ENCODE measurements around the gene PDXK.

Gene PDXK

GRCh38 chr21:43766734-43767497 lies 48.0 kb downstream of the PDXK start:
- no peak for DNase-seq

GRCh38 chr21:43767498-43767983 lies 48.6 kb downstream of the PDXK start:
- DNase-seq, result no peak

DNA sequence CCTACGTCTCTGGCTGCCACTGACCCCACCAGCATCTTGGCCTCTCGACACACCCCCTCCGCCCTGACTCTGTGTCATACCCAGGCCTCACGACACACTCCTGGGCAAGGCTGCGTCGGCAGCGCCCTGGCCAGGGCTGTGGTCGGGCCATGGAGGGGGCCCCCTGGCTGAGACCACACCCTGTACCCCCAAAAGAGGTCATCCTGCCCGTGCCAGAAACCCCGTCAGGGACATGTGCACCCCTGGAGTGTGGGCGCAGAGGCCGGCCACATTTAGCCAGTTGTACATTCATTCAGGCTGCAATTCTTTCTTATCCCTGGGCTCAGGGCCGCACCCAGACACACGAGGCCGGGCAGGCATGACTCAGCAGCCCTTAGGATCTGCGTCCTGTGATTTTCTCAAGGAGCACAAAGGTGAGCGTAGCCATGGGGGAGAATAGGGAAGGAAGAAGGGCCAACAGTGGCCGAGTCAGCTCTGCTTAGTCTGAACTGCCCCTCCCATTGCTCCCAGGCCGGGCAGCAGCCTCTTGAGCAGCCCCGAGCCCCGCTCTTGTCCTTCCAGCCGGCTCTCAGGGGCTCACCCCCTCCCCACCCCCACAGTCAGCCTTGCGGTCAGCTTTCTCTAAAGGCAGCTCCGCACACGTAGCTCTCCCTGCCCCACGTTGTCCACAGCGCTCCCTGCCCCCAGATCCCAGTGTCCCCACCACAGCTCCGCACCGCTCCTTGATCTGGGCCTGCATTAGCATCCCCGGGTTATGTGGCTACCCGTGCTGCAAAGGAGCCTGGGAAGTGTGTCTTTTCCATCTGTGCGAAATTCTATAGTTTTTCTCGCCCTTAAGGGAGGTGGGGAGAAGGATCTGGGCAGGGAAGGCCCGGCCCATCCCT lies 49.3 kb downstream of the PDXK start:
- DNase-seq, result no peak

DNA sequence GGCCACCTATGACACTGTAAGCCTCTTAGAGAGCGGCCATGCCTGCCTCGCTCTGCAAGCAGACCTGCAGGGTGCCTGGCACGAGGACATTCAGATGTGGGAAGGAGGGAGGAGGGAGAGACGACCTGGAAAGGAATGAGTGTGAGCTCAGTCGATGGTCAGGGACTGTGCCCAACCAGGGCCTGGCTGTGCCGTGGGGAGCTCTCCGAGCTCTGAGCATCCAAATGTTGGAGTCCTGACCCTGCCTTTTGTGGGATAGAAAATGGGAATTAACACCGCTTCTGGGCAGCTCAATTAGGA lies 49.9 kb downstream of the PDXK start:
- DNase-seq, result no peak

GRCh38 chr21:43769325-43769958 lies 50.5 kb downstream of the PDXK start:
- DNase-seq, result no peak

- DNase-seq, result no peak
Observed at GRCh38 chr21:43770066-43770655, 51.2 kb downstream of the PDXK start.

DNA sequence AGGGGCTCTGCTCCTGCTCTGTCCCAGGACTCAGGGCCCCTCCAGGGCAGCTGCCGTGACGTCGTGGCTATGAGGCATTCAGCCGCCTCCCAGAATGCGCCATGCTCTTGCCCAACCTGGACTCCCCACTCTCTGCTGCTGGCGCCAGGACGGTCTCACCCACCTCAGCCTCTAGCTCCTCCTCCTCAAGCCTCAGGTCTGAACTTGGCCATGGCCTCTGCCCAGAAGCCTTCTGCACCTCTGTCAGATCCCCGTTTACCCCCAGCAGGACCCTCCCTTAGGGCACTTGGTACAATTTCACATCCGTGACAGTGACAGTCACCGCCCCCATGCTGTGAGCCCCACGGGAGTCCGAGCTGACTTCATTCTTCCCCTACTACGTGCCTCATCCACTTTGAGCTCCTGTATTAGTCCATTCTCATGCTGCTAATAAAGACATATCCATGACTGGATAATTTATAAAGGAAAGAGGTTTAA lies 52.3 kb downstream of the PDXK start:
- DNase-seq, result no peak

GRCh38 chr21:43771698-43772424 lies 52.9 kb downstream of the PDXK start:
- no peak for DNase-seq

GRCh38 chr21:43772425-43772821 lies 53.5 kb downstream of the PDXK start:
- DNase-seq, result no peak

GRCh38 chr21:43774163-43774562 lies 55.2 kb downstream of the PDXK start:
- no peak for DNase-seq

- no peak for DNase-seq
Observed at GRCh38 chr21:43775190-43775589, 56.3 kb downstream of the PDXK start.

DNA sequence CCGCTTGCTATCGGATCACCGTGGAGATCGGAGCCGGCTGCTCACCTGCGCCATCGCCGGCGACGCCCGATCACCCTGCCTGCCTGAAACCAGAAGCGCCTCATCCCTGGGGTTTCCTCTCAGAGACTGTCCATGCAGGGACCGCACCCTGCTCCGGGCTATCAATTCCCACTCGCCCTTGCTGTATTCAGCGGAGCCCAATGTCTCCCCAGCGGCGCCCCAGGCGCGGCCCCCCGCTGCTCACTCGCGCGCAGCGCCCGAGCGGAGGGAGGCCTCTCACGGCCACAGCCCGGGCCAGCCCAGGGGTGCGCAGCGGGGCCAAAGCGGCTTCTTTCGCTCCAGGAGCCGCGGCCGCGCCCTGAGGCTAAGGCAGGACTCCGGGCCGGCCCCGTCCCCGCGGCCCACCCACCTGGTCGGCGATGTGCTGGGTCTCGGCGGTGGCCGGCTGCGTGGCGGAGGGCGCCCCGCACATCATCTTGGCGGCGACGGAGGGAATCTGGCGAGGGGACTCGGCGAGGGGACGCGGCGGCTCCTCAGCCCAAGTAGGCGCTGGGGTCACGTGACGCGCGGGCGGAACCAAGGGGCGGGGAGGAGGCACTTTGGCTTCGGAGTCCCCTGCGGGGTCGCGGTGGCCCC lies 57.0 kb downstream of the PDXK start, which contains the start of gene CSTB:
Gene CSTB (minus strand): TSS at position 514 of the 636 bp plus-strand sequence. CDS start 39 bp downstream, at position 475.
- DNase-seq, result no peak

DNA sequence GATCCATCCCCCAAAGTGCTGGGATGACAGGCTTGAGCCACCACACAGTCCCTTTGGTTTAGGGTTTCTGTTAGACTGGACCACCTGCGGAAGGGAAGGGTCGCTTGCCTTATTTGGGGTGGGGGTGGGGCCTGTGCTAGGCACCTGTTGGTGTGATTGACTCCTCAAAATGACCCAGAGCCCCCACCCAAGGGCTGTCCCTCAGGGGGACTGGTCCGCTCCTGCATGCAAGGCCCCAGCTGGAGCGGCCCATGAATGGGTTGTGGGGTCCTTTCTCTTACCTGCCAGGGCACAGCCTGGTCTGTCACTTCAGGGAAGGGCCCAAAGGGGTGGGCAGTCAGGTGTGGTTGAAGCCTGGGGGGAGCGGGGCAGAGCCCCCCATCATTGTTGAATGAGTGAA lies 59.0 kb downstream of the PDXK start:
- no peak for DNase-seq

- DNase-seq, result no peak
Observed at GRCh38 chr21:43778469-43779335, 59.8 kb downstream of the PDXK start.

- no peak for DNase-seq
Observed at GRCh38 chr21:43779660-43780059, 60.7 kb downstream of the PDXK start.

DNA sequence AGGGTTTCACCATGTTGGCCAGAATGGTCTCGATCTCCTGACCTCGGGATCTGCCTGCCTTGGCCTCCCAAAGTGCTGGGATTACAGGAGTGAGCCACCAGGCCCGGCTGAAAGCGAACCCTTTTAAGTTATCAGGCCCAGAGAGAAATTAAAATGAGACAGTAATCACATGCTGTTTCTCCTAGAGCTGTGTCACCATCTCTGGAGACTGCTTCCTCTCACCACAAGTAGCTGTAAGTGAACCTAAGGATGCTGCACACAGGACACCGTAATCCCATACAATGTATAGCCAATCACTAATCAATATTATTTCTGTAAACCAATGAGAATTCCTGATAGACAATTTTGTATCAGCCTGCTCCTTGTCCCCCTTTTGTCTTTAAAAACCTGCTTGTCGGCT lies 62.9 kb downstream of the PDXK start:
- no peak for DNase-seq

- DNase-seq, result no peak
Observed at GRCh38 chr21:43782431-43783097, 63.6 kb downstream of the PDXK start.

- no peak for DNase-seq
Observed at GRCh38 chr21:43783098-43783700, 64.3 kb downstream of the PDXK start.

- DNase-seq, result no peak
Observed at GRCh38 chr21:43785134-43785533, 66.2 kb downstream of the PDXK start.

DNA sequence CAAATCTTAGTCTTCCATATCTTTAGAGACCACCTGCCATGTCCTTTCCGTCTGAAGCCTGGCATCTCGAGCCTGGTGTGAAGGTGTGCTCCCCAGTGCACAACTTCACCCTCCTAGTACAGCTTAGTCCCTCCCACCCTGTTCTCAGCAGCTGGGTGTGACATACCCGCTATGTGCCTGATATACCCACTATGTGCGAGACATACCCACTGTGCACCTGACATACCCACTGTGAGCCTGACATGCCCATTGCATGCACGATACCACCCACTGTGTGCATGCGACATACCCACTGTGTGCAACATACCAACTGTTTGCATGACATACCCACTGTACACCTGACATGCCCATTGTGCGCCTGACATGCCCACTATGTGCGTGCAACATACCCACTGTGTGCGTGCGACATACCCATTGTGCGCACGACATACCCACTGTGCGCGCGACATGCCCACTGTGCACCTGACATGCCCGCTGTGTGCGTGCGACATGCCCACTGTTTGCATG lies 67.4 kb downstream of the PDXK start:
- no peak for DNase-seq

All from NCI-H2081 treated with DMSO at 0.1 percent for 48 hours (cell line).